Measurements from ENCODE around the gene CASTOR1.

Gene CASTOR1

GRCh38 chr22:30239488-30240405 is 49.6 kb downstream of the CASTOR1 start:
- no peak for TF ChIP-seq GATA3 (IDR thresholded peaks at IDR 0.05; ENCODE audit: low read depth, low read length)
- TF ChIP-seq GATA2 (IDR thresholded peaks at IDR 0.05; ENCODE audit: low read depth, low read length): no peak

GRCh38 chr22:30238661-30239487 is 50.4 kb downstream of the CASTOR1 start:
- no peak for TF ChIP-seq GATA3 (IDR thresholded peaks at IDR 0.05; ENCODE audit: low read depth, low read length)
- TF ChIP-seq GATA2 (IDR thresholded peaks at IDR 0.05; ENCODE audit: low read depth, low read length): no peak

GRCh38 chr22:30238136-30238535 is 51.2 kb downstream of the CASTOR1 start:
- TF ChIP-seq GATA3 (IDR thresholded peaks at IDR 0.05; ENCODE audit: low read depth, low read length) (no peak), GATA2 (IDR thresholded peaks at IDR 0.05; ENCODE audit: low read depth, low read length) (no peak)

GRCh38 chr22:30236875-30237274 is 52.4 kb downstream of the CASTOR1 start:
- TF ChIP-seq GATA3 (IDR thresholded peaks at IDR 0.05; ENCODE audit: low read depth, low read length) (no peak), GATA2 (IDR thresholded peaks at IDR 0.05; ENCODE audit: low read depth, low read length) (no peak)

- TF ChIP-seq GATA3 (IDR thresholded peaks at IDR 0.05; ENCODE audit: low read depth, low read length) (no peak), GATA2 (IDR thresholded peaks at IDR 0.05; ENCODE audit: low read depth, low read length) (no peak)
Measured at GRCh38 chr22:30235687-30236170, 53.6 kb downstream of the CASTOR1 start.
